Activated CD4-positive, alpha-beta T cell treated with anti-CD3 and anti-CD28 coated beads, Interleukin-2, amount 10 ng/mL, durations not matched to agents 7 days and 5 days (primary cell): Measurements from ENCODE around the gene VWA1. TPM values are rescaled to one million over a fixed set of nuclear protein-coding genes. Genes with fewer than 3 reads are reported as not detected.
"Not testable (repeated sequence)": the region's sequence is repeated elsewhere in the genome, so short reads cannot be mapped to it uniquely, and the experiment has no call there.

ENCODE experiments used
- CTCF ChIA-PET: fragments of 350-600 bp; sonication (Branson Sonifier 250); formaldehyde crosslinking; loops from one replicate; lab custom pipeline; 2021; ENCODE audit warnings: antibody characterized with exemption; lab: Charles Lee
- POLR2A ChIA-PET: fragments of 350-600 bp; sonication (Branson Sonifier 250); formaldehyde crosslinking; loops from one replicate; lab custom pipeline; 2021; ENCODE audit warnings: antibody characterized with exemption; lab: Charles Lee
- DNase-seq: peaks from one replicate; pipeline ENCODE4 v3.0.0-alpha.2; 2020
- H3K27ac Mint-ChIP-seq: one replicate; pipeline ENCODE4 v1.8.0; 2021; ENCODE audit warnings: mild to moderate bottlenecking, moderate library complexity, mixed read lengths
- H3K27me3 Mint-ChIP-seq: one replicate; pipeline ENCODE4 v1.8.0; 2021; ENCODE audit warnings: mixed read lengths
- H3K36me3 Mint-ChIP-seq: one replicate; pipeline ENCODE4 v1.8.0; 2021; ENCODE audit warnings: low read depth, mixed read lengths
- H3K4me1 Mint-ChIP-seq: one replicate; pipeline ENCODE4 v1.8.0; 2021; ENCODE audit warnings: mixed read lengths
- H3K4me3 Mint-ChIP-seq: one replicate; pipeline ENCODE4 v1.8.0; 2021; ENCODE audit warnings: mild to moderate bottlenecking, moderate library complexity, mixed read lengths
- H3K9me3 Mint-ChIP-seq: one replicate; pipeline ENCODE4 v1.8.0; 2021; ENCODE audit warnings: mixed read lengths
- total RNA-seq, 2 experiments: library from RNA; stranded (reverse); gene quantifications; one replicate each; pipeline ENCODE4 v1.2.3, GENCODE V29; 2021

VWA1 gene
- total RNA-seq, 2 experiments from 2014 or later, result 0.10 to 0.12 TPM

DNA sequence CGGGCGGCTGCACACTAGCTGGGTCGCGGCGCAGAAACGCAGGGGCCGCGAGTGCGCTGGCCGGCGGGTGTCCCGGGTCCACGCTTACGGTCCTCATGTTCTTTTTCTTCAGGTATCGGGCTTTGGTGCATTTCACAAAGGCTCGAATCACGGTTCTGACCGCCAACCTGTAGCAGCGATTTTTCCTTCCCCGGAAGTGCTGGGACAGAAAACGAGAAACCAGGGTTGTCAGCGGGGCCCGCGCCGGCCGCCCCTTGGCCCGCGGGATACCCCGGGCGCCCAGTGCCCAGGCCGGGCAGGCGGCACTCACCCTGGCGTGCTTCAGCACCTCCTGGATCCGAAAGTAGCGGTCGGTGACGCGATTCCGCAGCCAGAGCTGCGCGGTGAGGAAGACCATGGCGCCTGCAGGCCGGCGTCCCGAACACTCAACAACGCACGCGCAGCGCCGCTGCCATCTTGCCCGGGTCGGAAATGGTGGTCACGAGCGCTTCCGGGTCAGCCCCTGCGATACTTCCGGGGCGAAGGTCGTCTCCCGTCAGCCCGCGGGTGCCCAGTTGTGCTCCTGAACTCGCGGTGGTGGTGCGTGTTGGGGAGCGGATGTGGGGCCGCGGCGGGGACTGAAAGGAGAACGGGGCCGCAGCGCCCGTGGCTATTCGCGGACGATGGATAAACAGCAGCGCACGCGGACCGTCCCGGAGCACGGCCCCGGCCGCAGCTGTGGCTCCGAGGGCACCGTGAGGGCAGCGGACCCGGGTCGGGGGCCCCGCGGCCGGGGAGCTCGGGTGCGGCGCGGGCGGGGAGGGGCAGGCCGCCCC is 28.5 kb upstream of the VWA1 start, which contains the start of gene MRPL20:
MRPL20 (minus strand) TSS at position 473 of the 815 bp plus-strand sequence; CDS start at position 397, 76 bp downstream.
- H3K4me1 Mint-ChIP-seq, result peaks cover 36% of the 10 kb centered on the region
- no peaks in the 10 kb centered on the region for H3K9me3 Mint-ChIP-seq
- H3K27ac Mint-ChIP-seq, result peak within 1 kb of the TSS; percentile 93
- H3K4me3 Mint-ChIP-seq, result peak within 1 kb of the TSS; percentile 82
- peak; percentile 97 for DNase-seq
- H3K36me3 Mint-ChIP-seq, result peaks cover 34% of the 10 kb centered on the region
- ChIA-PET CTCF (interaction anchor here (0.5 to 2.0 kb wide), 4 partner anchors 9 to 176 kb away, joined by 3 to 14 read pairs (median 4); partner anchors contain the start of gene CCNL2), POLR2A (interaction anchor here (0.7 kb wide), 1 partner anchor 27 kb away, joined by 3 read pairs; no protein-coding TSS in a partner anchor)
- H3K27me3 Mint-ChIP-seq, result no peaks in the 10 kb centered on the region

DNA sequence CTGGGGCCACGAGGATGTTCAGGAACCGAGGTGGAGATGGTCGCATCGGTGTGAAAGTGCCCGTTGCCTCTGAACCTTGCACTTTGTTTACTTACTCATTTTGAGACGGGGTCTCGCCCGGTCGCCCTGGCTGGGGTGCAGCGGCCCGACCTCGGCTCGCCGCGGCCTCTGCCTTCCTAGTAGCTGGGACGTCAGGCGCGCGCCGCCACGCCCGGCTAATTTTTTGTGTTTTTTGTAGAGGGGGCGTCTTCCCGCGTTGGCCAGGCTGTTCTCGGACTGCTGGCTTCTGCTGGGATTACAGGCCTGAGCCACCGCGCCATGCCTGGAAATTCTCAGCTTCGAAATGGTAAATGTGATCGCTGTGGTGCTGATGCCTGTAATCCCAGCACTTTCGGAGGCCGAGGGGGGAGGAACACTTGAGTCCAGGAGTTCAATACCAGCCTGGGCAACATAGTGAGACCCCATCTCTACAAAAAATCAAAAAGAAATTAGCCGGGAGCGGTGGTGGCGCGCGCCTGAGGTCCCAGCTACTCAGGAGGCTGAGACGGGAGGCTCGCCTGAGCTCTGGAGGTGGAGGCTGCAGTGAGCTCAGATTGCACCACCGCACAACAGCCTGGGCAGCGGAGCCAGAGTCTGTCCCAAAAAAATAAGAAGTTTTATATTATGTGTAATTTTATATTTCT is 27.7 kb upstream of the VWA1 start:
- DNase-seq, result peak; percentile 19
- Mint-ChIP-seq H3K4me1 (peaks cover 32% of the 10 kb centered on the region), H3K36me3 (peaks cover 33% of the 10 kb centered on the region), H3K27ac (peak overlapping the region; percentile 84), H3K4me3 (peak overlapping the region; percentile 82), H3K27me3 (no peaks in the 10 kb centered on the region), H3K9me3 (peaks cover 2% of the 10 kb centered on the region)
- ChIA-PET CTCF (interaction anchor here (0.9 to 2.0 kb wide), 3 partner anchors 10 to 36 kb away, joined by 3 to 14 read pairs (median 6); partner anchors contain the start of gene CCNL2), POLR2A (no interaction called here)

DNA sequence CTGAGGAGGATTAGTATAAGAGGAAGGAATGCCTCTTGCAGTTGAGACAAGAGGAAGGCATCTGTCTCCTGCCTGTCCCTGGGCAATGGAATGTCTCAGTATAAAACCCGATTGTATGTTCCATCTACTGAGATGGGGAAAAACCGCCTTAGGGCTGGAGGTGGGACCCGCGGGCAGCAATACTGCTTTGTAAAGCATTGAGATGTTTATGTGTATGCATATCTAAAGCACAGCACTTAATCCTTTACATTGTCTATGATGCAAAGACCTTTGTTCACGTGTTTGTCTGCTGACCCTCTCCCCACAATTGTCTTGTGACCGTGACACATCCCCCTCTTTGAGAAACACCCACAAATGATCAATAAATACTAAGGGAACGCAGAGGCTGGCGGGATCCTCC is 25.3 kb upstream of the VWA1 start:
- POLR2A ChIA-PET, result not testable (repeated sequence)

DNA sequence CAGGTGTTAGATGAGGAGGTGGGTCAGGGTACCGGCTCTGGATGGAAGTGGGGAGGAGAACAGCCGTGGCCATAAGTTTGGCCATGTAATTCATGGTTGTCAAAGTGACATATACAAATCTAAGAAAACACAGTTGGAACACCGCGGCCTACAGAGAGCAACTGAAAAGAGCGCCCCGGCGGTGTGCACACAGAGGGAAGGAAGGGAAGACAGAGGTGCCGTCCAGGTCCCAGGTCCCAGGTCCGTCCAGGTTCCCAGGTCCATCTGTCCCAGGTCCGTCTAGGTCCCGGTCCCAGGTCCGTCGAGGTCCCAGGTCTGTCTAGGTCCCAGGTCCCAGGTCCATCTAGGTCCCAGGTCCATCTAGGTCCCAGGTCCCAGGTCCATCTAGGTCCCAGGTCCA is 23.9 kb upstream of the VWA1 start:
- no peak overlapping the region for H3K27ac Mint-ChIP-seq
- peaks cover 12% of the 10 kb centered on the region for H3K4me1 Mint-ChIP-seq

More for the DNA sequence above, 25.3 kb upstream of the VWA1 start:
- H3K9me3 Mint-ChIP-seq, CTCF ChIA-PET, H3K27me3 Mint-ChIP-seq, DNase-seq, H3K4me3 Mint-ChIP-seq, H3K27ac Mint-ChIP-seq: not testable (repeated sequence)
- peaks cover 24% of the 10 kb centered on the region for H3K4me1 Mint-ChIP-seq
- peaks cover 18% of the 10 kb centered on the region for H3K36me3 Mint-ChIP-seq

DNA sequence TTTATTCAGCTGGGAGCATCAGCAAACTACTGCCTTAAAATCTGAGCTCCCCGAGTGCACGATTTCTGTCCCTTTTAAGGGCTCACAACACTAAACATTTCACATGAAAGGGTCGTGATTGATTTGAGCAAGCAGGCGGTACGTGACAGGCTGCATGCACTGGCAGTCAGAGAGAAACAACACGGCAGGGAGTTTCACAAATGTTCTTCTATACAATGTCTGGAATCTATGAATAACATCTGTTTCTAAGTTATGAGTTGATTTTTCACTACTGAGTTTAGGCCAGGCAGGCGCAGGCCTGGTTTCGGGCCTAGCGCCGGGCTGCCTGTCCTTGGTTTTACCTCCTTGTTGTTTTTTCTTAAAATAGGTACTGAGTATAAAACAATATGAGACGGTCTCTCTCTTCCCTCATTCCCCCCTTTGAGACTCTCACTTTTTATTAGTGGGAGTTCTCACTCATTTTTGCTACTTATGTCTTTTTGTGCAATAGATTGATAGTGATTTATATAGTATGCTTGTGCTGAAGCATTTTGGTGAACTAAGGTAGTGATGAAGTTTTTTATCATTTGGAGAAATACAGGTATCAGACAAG is 23.1 kb upstream of the VWA1 start:
- H3K9me3 Mint-ChIP-seq, CTCF ChIA-PET, H3K36me3 Mint-ChIP-seq, DNase-seq, POLR2A ChIA-PET, H3K27ac Mint-ChIP-seq, H3K27me3 Mint-ChIP-seq, H3K4me3 Mint-ChIP-seq: not testable (repeated sequence)
- peaks cover 12% of the 10 kb centered on the region for H3K4me1 Mint-ChIP-seq

More for the DNA sequence above, 23.9 kb upstream of the VWA1 start:
- no peak for DNase-seq
- no peak overlapping the region for H3K4me3 Mint-ChIP-seq
- POLR2A ChIA-PET, result no interaction called here
- H3K27me3 Mint-ChIP-seq, result no peaks in the 10 kb centered on the region
- H3K36me3 Mint-ChIP-seq, result peaks cover 10% of the 10 kb centered on the region
- peaks cover 2% of the 10 kb centered on the region for H3K9me3 Mint-ChIP-seq
- CTCF ChIA-PET, result no interaction called here

DNA sequence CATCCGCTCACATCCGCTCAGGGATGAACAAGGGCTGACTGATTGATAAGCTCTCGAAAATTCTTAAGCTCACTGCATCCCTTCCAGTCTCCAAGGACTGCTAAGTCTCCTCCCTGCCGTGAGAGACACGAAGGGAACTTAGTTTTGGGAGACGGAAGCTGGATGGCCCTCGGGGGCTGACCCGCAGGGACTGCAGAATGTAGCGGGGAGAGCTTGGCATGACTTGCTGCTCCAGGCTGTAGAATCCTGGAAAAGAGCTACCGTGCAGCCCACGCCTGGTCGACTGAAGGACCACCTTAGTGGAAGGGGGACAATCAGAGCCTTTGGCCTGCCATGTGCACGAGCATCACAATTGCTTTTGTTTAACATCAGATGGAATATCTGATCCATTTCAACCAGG is 19.7 kb upstream of the VWA1 start:
- peaks cover 4% of the 10 kb centered on the region for H3K36me3 Mint-ChIP-seq
- DNase-seq, result no peak
- peaks cover 14% of the 10 kb centered on the region for H3K4me1 Mint-ChIP-seq
- POLR2A ChIA-PET, result no interaction called here
- peaks cover 3% of the 10 kb centered on the region for H3K27me3 Mint-ChIP-seq
- H3K9me3 Mint-ChIP-seq, result peaks cover 2% of the 10 kb centered on the region
- CTCF ChIA-PET, result interaction anchor here (1.1 to 1.6 kb wide), 4 partner anchors 9 to 43 kb away, joined by 3 to 5 read pairs (median 3); no protein-coding TSS in a partner anchor
- H3K27ac Mint-ChIP-seq, result no peak overlapping the region
- H3K4me3 Mint-ChIP-seq, result no peak overlapping the region

DNA sequence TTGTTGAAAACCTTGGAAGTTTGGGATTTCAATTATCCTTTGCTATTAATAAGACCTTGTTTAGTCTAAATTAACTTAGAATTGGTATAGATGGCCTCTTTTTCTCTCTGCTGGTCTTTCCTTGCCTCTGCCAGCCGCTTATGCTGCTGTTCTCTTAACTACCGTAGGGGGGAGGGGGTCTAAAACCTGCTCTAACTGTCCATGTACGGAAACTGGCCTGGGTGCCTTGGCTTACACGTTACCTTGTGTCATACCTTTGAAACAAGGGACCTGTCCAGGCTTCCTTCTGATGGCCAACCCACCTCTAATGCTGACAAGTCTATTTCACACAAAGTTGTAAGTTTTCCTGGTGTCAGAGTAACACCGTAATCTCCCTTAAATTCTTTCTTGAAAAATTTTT is 18.1 kb upstream of the VWA1 start:
- H3K4me1 Mint-ChIP-seq, result peaks cover 14% of the 10 kb centered on the region
- POLR2A ChIA-PET, CTCF ChIA-PET, H3K9me3 Mint-ChIP-seq, H3K27me3 Mint-ChIP-seq, H3K4me3 Mint-ChIP-seq, DNase-seq, H3K36me3 Mint-ChIP-seq, H3K27ac Mint-ChIP-seq: not testable (repeated sequence)

DNA sequence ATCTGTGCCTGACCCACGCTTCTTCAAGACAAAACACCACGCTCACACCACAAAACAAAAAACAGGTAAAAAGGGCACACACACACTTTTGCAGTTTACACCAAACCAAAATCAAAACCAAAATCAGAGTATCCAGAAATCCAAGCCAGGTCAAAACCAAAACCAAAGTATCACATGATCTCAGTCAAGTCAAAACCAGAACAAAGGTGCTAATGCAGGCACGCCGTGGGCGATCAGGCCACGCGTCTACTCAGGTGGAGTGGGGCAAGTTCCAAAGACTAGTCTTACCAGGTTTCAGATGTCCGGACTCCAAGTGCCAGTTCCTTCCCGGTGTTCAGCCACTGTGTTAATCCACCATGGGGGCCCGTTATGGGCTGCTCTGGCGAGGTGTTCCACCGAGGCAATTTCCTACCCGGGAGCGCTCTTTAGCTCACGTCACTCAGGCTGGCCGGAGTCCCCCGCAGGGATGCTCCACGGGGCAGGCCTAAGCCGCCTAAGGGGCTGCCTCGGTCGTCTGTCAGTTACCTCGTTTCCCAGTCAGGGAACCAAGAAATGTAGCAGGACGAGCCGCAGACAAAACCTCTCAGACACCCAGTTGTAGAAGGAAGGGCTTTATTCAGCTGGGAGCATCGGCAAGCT is 17.5 kb upstream of the VWA1 start:
- DNase-seq, H3K9me3 Mint-ChIP-seq, H3K36me3 Mint-ChIP-seq, H3K27me3 Mint-ChIP-seq, H3K4me3 Mint-ChIP-seq, H3K27ac Mint-ChIP-seq, POLR2A ChIA-PET: not testable (repeated sequence)
- H3K4me1 Mint-ChIP-seq, result peaks cover 14% of the 10 kb centered on the region
- CTCF ChIA-PET, result interaction anchor here (1.0 to 1.3 kb wide), 2 partner anchors 13 to 17 kb away, joined by 3 read pairs; no protein-coding TSS in a partner anchor

DNA sequence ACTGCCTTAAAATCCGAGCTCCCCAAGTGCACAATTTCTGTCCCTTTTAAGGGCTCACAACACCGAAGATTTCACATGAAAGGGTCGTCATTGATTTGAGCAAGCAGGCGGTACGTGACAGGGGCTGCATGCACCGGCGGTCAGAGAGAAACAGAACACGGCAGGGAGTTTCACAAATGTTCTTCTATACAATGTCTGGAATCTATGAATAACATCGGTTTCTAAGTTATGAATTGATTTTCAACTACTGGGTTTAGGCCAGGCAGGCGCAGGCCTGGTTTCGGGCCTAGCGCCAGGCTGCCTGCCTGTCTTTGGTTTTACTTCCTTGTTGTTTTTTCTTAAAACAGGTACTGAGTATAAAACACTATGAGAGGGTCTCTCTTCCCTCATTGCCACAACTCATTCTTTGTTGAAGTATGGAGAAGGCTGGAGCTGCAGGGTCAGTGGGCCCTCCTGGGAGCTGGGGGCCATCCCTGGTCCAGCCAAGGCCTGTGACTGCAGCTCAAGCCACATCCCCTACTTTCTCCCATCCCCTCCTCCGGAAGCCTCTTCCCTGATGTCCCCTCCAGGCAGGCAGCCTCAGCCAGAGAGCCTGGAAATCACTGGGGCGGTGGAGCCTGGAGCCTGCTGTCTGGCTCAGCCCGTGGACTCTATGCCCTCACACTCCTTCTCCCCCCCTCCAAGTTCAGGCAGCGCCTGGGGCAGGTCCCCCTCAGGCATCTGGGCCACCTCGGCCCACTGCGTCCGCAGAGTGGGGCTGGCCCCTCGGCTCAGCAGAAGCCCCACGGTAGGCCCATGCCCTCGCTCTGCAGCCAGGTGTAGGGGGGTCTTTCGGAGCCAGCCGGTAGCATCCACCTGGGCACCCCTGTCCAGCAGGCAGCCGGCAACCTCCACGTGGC is 16.8 kb upstream of the VWA1 start:
- no peaks in the 10 kb centered on the region for H3K36me3 Mint-ChIP-seq
- ChIA-PET CTCF (interaction anchor here (1.0 to 1.3 kb wide), 2 partner anchors 12 to 18 kb away, joined by 3 read pairs; no protein-coding TSS in a partner anchor), POLR2A (no interaction called here)
- peaks cover 4% of the 10 kb centered on the region for H3K27me3 Mint-ChIP-seq
- H3K9me3 Mint-ChIP-seq, result no peaks in the 10 kb centered on the region
- no peak overlapping the region for H3K27ac Mint-ChIP-seq
- no peak overlapping the region for H3K4me3 Mint-ChIP-seq
- DNase-seq, result no peak
- H3K4me1 Mint-ChIP-seq, result peaks cover 14% of the 10 kb centered on the region

DNA sequence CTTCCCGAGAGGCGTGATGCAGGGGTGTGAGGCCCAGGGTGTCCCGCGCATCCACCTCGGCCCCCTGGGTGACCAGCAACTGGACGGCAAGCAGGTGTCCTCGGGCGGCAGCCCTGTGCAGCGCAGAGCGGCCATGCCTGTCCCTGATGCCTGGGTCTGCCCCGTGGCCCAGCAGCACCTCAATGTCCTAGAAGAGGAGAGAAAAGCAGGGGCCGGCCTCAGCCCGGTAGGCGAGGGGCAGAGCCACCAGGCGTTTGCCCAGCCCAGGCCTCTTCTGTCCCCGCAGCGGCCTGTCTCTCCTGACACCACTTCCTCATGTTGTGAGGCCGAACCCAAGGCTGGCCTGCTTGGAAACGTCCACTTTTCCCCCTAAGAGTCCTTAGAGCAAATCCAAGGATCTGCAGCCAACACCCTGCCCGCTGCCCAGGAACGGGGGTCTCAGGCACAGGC is 16.1 kb upstream of the VWA1 start:
- Mint-ChIP-seq H3K9me3 (no peaks in the 10 kb centered on the region), H3K4me3 (no peak overlapping the region), H3K36me3 (no peaks in the 10 kb centered on the region), H3K4me1 (peaks cover 14% of the 10 kb centered on the region), H3K27me3 (peaks cover 4% of the 10 kb centered on the region), H3K27ac (no peak overlapping the region)
- CTCF ChIA-PET, result interaction anchor here (1.3 kb wide), 1 partner anchor 19 kb away, joined by 3 read pairs; no protein-coding TSS in a partner anchor
- POLR2A ChIA-PET, result no interaction called here
- DNase-seq, result no peak

DNA sequence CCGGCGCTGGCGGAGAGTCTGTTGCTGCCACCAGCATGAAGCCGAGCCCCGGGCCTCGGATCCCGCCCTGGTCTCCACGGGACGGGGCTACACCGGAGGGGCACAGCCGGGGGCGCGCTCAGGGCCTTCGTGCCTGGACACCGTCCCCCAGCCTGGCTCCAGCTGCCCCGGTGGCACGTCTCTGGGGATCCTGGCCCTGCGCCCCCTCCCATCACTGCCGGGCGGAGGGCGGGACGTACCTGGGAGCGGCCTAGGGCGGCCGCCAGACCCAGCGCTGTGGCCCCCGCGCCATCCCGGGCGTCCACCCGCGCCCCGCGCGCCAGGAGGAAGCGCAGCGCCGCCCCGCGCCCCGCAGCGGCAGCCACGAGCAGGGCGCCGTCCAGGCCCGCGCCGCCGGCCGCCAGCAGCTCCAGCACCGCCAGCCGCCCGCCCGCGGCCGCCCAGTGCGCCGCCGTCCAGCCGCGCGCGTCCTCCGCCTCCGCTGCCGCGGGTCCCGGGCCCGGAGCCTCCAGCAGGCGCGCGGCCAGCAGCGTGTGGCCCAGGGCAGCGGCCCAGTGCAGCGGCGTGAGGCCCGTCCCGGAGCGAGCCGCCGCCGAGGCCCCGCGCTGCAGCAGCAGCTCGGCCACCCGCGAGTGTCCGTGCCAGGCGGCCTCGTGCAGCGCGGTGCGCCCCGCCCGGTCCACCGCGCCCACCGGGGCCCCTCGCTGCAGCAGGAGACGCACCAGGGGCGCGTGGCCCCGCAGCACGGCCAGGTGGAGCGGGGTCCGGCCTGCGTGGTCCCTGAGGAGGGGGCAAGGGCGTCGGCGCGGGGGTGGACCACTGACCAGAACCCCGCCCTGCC is 15.5 kb upstream of the VWA1 start:
- H3K36me3 Mint-ChIP-seq, result no peaks in the 10 kb centered on the region
- DNase-seq, result no peak
- no peaks in the 10 kb centered on the region for H3K9me3 Mint-ChIP-seq
- no peak overlapping the region for H3K4me3 Mint-ChIP-seq
- H3K27ac Mint-ChIP-seq, result no peak overlapping the region
- H3K4me1 Mint-ChIP-seq, result peaks cover 14% of the 10 kb centered on the region
- H3K27me3 Mint-ChIP-seq, result peaks cover 4% of the 10 kb centered on the region
- POLR2A ChIA-PET, result no interaction called here
- CTCF ChIA-PET, result interaction anchor here (0.9 kb wide), 1 partner anchor 20 kb away, joined by 3 read pairs; no protein-coding TSS in a partner anchor
